Cardiac muscle cell (in vitro differentiated cells and primary cell): ENCODE results near the gene CMC1. TPM values are rescaled to one million over a fixed set of nuclear protein-coding genes. Genes with fewer than 3 reads are reported as not detected.

Experiments used
- DNase-seq, 2 donors: peaks; one replicate each; pipeline versions ENCODE4 v3.0.0 to v3.0.0-alpha.2; 2010 to 2017; ENCODE audit warnings: low read depth in 1 of 2, low spot score in 1 of 2
- H3K27ac ChIP-seq: fragments of 200-600 bp; sonication (generic); 2 replicates; pipeline ENCODE4 v1.5.1; 2016
- H3K27me3 ChIP-seq: fragments of 200-600 bp; sonication (generic); 2 replicates; pipeline ENCODE4 v1.6.0; 2016; ENCODE audit warnings: control low read depth
- H3K36me3 ChIP-seq: fragments of 200-600 bp; sonication (generic); 2 replicates; pipeline ENCODE4 v1.5.1; 2016; ENCODE audit warnings: control low read depth
- H3K4me1 ChIP-seq: fragments of 200-600 bp; sonication (generic); 2 replicates; pipeline ENCODE4 v1.8.1; 2017; ENCODE audit warnings: low read depth, mild to moderate bottlenecking, mixed run types
- H3K4me3 ChIP-seq: fragments of 200-600 bp; sonication (generic); 2 replicates; pipeline ENCODE4 v1.5.1; 2016; ENCODE audit warnings: mild to moderate bottlenecking
- H3K9me3 ChIP-seq: fragments of 200-600 bp; sonication (generic); 2 replicates; pipeline ENCODE4 v1.5.1; 2017; ENCODE audit warnings: low read depth, mild to moderate bottlenecking, control low read depth
- polyA plus RNA-seq: library from polyadenylated mRNA; unstranded; fragments of >200 nt; fragmentation: Nextera tagmentation; extraction: Ambion mirVana; gene quantifications from 2 replicates; pipeline ENCODE4 v1.2.1, GENCODE V29; 2016
- total RNA-seq: library from RNA; depleted of rRNA; stranded (reverse); fragments of >200 nt; gene quantifications from 2 replicates; pipeline ENCODE4 v1.2.3, GENCODE V29; 2016
- TF ChIP-seq, protein P1 (sequence below): IDR thresholded peaks from 2 replicates; pipeline ENCODE4 v1.5.1; 2012; ENCODE audit warnings: low read depth, mild to moderate bottlenecking, low read length

The CMC1 gene
- total and polyA plus RNA-seq, 2 experiments from 2014 or later, result 9.2 to 72.0 TPM

DNA sequence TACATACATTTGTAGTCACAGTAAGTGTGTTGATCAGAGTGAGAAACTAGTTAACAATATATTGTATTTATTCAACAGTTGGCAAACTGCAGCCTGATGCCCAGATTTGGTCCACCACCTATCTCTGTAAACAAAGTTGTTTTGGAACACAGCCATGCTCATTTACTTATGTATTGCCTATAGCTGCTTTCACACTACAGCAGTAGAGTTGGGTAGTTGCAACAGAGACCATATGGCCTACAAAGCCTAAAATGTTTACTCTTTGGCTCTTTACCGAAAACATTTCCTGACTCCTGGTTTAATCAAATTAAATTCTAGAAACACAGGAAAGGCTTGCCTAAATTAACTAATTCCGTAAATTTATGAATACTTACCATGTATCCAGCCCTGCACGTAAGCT lies 39.4 kb downstream of the CMC1 start:
- H3K9me3 ChIP-seq, result no peaks in the 10 kb centered on the region
- DNase-seq, result no peak
- H3K36me3 ChIP-seq, result no peaks in the 10 kb centered on the region
- no peak overlapping the region for H3K4me3 ChIP-seq
- H3K27me3 ChIP-seq, result no peaks in the 10 kb centered on the region
- H3K4me1 ChIP-seq, result no peaks in the 10 kb centered on the region
- no peak overlapping the region for H3K27ac ChIP-seq
- TF ChIP-seq, protein P1, sequence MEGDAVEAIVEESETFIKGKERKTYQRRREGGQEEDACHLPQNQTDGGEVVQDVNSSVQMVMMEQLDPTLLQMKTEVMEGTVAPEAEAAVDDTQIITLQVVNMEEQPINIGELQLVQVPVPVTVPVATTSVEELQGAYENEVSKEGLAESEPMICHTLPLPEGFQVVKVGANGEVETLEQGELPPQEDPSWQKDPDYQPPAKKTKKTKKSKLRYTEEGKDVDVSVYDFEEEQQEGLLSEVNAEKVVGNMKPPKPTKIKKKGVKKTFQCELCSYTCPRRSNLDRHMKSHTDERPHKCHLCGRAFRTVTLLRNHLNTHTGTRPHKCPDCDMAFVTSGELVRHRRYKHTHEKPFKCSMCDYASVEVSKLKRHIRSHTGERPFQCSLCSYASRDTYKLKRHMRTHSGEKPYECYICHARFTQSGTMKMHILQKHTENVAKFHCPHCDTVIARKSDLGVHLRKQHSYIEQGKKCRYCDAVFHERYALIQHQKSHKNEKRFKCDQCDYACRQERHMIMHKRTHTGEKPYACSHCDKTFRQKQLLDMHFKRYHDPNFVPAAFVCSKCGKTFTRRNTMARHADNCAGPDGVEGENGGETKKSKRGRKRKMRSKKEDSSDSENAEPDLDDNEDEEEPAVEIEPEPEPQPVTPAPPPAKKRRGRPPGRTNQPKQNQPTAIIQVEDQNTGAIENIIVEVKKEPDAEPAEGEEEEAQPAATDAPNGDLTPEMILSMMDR, result no peak

GRCh38 chr3:28286595-28286994 lies 45.2 kb downstream of the CMC1 start:
- no peaks in the 10 kb centered on the region for H3K36me3 ChIP-seq
- DNase-seq, result peak; percentile 44 to 64
- TF ChIP-seq, protein P1, result peak; percentile 58

DNA sequence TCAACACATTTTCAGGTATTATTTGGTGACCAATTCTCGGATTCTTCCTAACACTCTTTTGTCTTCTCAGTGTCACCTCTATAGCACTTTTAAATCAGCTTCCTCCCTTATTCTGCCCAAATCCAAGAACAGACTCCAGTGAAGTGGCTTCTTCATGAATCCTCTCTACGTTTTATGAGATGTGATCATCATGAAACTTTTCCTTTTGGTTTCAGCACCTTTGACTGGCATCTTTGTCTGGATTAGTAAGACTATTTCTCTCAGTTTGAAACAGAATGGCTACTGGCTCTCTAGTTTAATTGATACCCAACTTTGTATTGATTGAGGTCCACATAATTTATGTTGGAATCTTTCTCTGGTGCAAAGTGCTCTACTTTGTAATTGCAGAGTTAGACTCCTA lies 45.6 kb downstream of the CMC1 start:
- H3K9me3 ChIP-seq, result no peaks in the 10 kb centered on the region
- H3K27ac ChIP-seq, result no peak overlapping the region
- no peak for DNase-seq
- no peaks in the 10 kb centered on the region for H3K27me3 ChIP-seq
- H3K36me3 ChIP-seq, result no peaks in the 10 kb centered on the region
- TF ChIP-seq, protein P1, result no peak
- no peak overlapping the region for H3K4me3 ChIP-seq
- no peaks in the 10 kb centered on the region for H3K4me1 ChIP-seq

More at GRCh38 chr3:28286595-28286994, 45.2 kb downstream of the CMC1 start:
- no peak overlapping the region for H3K27ac ChIP-seq
- H3K4me3 ChIP-seq, result no peak overlapping the region
- no peaks in the 10 kb centered on the region for H3K4me1 ChIP-seq
- H3K9me3 ChIP-seq, result no peaks in the 10 kb centered on the region
- H3K27me3 ChIP-seq, result no peaks in the 10 kb centered on the region

DNA sequence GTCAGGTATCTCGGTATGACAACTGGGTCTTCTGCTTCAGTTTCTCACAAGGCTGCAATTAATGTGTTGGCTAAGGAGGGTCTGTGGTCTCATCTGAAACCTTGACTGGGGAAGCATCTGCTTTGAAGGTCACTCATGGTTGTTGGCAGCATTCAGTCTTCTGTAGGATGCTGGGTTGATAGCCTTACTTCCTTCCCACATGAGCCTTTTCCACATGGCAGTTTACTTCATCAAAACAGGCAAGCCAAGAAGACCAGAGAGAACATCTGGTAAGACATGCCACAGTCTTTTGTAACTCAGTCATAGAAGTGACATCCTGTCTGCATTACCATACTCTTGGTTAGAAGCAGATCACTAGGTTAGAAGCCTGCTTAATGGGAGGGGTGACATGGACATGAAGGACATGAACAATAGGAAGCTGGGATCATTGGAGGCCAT lies 49.5 kb downstream of the CMC1 start:
- H3K27ac ChIP-seq, result no peak overlapping the region
- no peaks in the 10 kb centered on the region for H3K9me3 ChIP-seq
- H3K36me3 ChIP-seq, result no peaks in the 10 kb centered on the region
- no peak for DNase-seq
- no peaks in the 10 kb centered on the region for H3K4me1 ChIP-seq
- TF ChIP-seq, protein P1, result no peak
- no peaks in the 10 kb centered on the region for H3K27me3 ChIP-seq
- no peak overlapping the region for H3K4me3 ChIP-seq

DNA sequence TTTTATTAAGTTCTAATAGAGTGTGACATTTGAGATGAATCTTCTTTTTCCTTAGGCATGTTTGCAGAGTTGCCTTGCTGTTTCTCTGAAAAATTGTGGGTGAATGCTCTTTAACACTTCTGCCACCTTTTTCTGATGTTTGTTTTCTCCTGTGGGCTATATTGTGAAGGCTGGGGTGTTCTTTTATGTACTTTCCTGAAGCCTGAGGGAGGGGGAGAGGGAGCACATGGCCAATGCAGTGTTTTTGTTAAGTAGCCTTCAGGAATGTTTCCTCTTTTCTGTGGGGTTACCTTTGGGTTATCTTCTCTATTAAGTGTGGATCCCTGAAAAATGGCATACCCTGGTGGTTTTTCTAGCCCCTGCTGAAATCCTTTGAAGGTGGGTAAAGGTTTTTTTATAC lies 50.2 kb downstream of the CMC1 start:
- H3K27me3 ChIP-seq, result no peaks in the 10 kb centered on the region
- H3K36me3 ChIP-seq, result no peaks in the 10 kb centered on the region
- H3K4me3 ChIP-seq, result no peak overlapping the region
- TF ChIP-seq, protein P1, result no peak
- H3K4me1 ChIP-seq, result no peaks in the 10 kb centered on the region
- no peak for DNase-seq
- no peak overlapping the region for H3K27ac ChIP-seq
- no peaks in the 10 kb centered on the region for H3K9me3 ChIP-seq

DNA sequence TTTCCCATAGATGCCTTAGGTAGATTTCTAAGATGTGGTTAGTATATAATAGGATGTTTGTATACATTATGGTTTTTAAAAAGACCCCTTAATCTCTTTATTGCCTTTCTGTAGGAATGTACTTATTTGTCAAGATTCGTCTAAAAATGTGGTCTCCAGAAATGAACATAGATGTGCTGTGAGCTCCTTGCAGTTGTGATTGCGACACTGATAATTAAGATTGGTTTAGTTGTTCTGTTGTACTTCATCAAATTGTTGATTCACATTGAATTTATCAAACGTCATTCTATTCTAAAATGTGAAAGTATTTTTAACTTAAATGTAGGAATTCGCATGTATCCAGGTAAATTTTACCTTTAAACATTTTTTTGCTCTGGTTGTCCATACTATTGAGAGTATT lies 51.2 kb downstream of the CMC1 start:
- Histone ChIP-seq H3K4me3 (no peak overlapping the region), H3K9me3 (no peaks in the 10 kb centered on the region), H3K36me3 (no peaks in the 10 kb centered on the region), H3K27ac (no peak overlapping the region), H3K4me1 (no peaks in the 10 kb centered on the region), H3K27me3 (no peaks in the 10 kb centered on the region)
- DNase-seq, result no peak
- TF ChIP-seq, protein P1, result no peak
